Measurements from ENCODE around the gene PCDHGC4. TPM values are rescaled to one million over a fixed set of nuclear protein-coding genes. Genes with fewer than 3 reads are reported as not detected.

PCDHGC4 gene
- total and polyA plus RNA-seq, 2 of the 8 experiments (the other 6 are each of a cell fraction or from before 2014, with no cell fraction given), result 2.1 to 2.4 TPM

GRCh38 chr5:141510850-141511601 is 26.2 kb downstream of the PCDHGC4 start (continued):
- no peak for TF ChIP-seq CHD7 (IDR thresholded peaks at IDR 0.05; ENCODE audit: insufficient replicate concordance, low read length)
- TF ChIP-seq SP4 (IDR thresholded peaks at IDR 0.05; ENCODE audit: low read length), result no peak
- no peak for TF ChIP-seq SP2 (IDR thresholded peaks at IDR 0.05; ENCODE audit: low read length)
